Activated T-helper 9 cell treated with anti-CD3 and anti-CD28 coated beads, Interleukin-2, amount 50 U/mL, for 16 hours (primary cell): ENCODE measurements around the gene TOPBP1.
A peak's percentile ranks its signal among the peaks of the same experiment; 100 is the strongest.

Experiments
- DNase-seq: peaks from one replicate; pipeline ENCODE4 v3.0.0-alpha.2; 2020; ENCODE audit warnings: low read depth

TOPBP1 gene

DNA sequence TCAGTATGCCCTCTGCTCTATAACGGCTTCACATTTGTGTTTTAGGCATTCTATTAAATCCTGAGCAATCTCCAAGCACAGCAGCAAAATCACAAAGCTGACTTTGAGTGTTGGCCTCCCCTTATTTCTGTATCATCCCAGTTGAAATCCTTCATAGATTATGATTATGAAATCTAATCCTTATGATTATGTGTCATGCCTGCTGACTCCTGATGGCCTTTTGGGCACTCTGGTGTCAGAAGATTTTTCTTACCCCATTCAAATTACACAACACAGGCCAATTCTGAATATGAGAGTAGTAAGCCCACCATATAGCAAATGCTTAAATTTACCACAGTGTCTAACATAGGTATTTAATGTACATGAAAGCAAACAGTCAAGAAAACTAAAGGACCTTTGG lies 53.9 kb downstream of the TOPBP1 start:
- DNase-seq, result no peak

DNA sequence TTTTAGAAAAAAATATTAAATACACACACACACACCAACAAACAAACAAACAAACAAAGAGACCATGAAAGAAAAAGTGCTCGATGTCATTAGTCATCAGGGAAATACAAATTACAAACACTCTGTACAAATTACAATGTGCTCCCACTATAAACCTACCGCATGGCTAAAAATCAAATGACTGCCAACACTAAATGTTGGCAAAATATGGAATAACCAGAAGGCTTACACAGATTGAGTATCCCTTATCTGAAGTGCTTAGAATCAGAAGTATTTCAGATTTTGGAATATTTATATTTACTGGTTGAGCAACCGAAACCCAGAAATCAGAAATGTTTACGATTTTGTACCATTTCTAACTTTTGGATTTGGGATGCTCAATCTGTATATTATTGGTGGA lies 54.8 kb downstream of the TOPBP1 start:
- DNase-seq, result no peak

DNA sequence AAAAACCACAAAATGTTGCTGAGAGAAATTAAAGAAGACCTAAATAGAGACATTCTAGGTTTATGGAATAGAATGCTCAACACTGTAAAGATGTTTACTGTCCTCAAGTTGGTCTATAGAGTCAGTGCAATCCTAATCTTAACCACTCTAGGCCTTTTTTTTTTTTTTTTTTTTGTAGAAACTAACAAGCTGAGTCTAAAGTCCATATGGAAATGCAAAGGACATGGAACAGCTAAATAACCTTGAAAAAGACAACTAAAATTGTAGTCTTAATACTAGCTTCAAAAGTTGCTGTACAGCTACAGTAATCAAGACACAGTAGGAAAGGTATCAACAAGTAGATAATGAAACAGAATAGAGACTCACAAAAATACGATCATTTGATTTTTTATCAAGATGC lies 55.4 kb downstream of the TOPBP1 start:
- no peak for DNase-seq

DNA sequence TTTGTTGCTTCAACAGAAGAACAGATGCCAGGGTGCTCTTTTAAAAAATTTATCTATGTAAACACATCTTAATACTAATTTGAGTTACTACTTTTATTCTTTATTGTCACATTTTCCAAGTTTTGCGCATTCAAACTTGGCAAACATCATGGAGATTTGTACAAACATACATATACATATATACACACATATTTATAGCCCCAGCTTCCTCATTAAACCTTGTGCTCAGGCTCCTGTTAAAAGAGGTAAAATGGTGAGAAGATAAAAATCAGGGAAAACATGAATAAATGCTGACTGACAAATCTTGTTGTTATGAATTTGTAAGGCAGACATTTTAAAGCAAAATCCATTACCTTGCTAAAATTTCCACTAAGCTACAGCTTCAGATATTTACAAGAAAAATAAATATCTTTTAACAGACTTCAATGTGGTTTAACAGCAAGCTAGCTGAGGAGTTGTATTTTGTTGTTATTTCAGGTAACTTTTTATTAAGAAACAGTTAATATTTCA lies 61.1 kb downstream of the TOPBP1 start:
- no peak for DNase-seq

DNA sequence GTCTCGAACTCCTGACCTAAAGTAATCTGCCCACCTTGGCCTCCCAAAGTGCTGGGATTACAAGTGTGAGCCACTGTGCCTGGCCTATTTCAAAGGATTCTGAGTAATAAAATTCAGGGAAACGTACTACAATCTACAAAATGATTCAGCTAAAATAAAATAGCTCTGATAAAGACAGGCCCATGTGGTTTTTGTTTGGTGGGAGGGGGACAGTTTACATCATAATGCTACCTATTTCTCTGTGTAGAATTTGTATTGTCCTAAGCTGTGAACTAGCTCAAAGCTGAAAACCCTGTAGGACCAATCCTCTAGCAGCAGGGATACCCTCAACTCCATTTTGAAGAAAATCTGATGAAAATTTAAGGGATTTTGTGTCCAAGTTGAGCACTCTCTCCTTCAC lies 62.5 kb downstream of the TOPBP1 start:
- DNase-seq, result no peak

DNA sequence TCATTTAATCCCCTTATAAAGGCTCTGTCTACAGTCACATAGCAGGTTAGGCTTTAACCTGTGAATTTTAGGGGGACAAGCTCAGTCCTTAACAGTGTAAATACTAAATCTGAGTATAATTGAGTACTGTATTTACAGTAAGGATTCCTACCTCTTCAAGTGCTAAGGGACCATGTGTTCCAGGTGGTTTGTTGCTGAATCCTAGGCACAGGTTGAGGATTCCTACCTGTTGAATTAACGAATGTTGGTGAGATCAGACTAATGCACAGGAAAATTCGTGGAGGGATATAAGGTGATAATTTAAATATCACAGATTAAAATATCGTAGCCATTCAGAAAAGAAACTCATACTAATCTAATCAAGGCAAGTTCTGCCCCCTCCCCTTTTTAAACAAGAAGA lies 63.3 kb downstream of the TOPBP1 start:
- no peak for DNase-seq

DNA sequence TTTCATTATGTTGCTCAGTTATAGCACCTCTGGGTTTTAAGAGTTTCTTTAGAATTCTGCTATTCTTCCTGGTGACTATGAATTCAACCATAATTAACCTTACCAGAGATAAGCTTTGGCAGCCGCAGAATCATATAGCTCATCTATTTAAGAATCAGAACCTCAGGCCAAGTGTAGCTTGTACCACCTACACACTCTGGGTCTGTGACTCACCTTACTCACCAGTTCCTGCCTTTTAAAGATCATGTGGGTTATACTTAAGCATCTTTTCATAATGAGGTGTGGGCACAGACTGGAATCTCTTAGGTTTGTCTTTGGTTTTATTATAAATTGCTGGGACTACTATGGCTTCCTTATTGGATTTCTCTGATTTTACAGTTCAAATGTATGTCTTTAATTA lies 66.4 kb downstream of the TOPBP1 start:
- DNase-seq, result no peak

DNA sequence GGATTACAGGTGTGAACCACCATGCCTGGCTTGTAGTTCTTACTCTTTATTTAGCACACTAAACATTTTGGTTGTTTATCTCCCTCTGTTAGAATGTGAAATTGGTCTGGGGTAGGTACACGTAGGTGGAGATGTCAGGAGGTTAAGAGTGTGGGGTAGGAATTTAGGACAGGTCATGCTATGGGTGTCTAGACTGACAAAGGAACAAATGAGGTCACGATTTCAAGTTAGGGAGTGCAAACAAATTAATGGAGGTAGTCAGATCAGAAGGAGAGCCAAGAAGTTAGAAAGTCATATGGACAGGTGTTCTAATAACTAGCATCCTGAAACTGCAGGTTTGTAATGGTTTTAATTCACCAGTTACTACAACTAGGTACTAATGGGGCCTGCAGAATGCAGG lies 68.5 kb downstream of the TOPBP1 start:
- DNase-seq, result no peak

DNA sequence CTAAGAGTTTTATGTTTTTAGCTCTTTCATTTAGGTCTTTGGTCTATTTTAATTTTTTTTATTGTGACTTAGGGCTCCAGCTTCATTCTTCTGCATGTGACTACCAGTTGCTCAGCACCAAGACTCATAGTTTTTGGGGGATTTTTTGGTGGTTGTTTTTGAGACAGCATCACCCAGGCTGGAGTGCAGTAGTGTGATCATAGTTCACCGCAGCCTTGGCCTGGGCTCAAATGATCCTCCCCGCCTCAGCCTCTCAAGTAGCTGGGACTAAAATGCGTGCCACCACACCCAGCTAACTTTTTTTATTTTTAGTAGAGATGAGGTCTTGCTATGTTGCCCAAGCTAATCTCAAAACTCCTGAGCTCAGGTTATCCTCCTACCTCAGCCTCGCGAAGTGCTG lies 68.9 kb downstream of the TOPBP1 start:
- no peak for DNase-seq

DNA sequence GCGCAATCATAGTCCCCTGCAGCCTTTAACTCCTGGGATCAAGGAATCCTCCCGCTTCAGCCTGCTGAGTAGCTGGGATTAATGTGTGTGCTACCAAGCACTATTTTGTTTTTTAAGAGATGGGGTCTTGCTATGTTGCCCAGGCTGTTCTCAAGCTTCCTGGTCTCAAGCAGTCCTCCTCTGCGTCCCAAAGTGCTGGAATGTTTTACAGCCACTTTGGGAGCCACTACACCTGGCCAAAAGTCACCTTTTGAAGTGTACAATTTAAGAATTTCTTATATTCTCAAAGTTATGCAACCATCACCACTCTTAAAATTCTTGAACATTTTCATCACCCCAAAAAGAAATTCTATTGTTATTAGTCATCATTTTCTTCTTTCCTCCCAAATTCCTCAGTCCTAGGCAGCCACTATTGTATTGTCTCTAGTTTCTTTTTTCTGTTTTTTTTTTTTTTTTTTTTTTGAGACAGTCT lies 70.4 kb downstream of the TOPBP1 start:
- no peak for DNase-seq

DNA sequence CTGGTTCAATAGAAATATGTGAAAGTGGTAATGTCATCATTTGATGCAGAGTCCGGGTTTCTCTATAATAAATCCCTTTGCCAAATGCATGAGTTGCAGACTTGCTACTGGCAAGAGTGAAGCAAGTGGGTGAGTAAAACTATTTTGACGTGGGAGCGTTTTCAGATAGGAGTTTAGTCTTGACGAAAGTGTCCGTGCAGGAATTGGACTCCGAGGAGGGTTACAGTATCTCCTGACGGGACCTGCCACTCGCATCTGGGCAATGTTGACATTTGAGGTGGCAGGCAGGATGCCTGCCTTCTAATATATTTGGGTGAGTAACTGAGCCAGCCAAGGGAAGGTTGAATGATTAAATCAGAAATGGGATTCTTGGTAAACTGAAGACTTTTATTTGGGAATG lies 72.2 kb downstream of the TOPBP1 start:
- DNase-seq, result no peak

DNA sequence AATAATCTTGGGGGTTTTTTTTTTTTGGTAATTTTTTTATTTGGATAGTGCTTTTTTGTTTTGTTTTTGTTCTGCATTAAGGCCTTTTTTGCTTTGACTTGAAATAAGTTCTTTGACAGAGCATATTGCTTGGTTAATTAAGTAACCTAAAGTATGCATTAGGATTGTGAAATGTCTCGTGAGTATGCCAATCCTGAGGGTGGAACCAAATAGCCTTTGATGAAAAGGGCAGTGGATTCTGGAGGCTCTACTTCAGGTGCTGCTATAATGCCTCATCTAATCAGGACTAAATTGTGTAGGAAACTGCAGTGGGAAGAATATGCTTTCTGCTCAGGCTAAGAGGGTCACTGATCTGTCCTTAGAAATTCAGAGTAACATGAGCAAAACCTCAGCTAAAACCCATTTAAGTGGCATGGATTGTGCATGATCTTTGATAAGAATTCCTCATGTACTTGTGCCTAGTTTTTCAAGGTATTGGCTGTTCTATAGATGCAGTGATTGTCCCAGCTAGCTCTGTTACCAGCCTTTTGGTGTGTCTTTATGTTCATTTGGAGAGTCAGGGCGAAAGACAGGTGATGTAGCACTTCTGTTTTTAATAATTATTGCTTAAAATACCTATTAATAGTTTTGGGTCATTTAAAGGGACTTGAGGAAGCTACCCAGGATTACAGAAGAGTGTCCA lies 72.8 kb downstream of the TOPBP1 start:
- no peak for DNase-seq

DNA sequence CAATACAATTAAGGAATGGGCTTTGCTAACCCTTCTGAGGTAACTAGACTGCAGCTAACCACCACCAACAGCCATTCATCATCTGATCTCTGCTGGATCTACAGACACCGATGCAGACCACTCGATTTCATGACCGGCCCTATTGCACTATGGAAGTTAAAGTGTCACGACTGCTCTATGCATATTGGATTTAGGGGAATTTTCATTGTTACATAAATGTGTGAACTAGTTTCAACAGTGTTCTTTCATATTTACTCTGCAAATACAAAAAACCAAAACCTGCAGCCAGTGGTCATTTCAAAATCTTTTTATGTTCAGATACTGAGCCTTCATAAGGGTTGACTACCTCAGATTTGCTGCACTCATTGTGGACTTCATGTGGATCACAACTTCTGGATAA lies 73.7 kb downstream of the TOPBP1 start:
- no peak for DNase-seq

DNA sequence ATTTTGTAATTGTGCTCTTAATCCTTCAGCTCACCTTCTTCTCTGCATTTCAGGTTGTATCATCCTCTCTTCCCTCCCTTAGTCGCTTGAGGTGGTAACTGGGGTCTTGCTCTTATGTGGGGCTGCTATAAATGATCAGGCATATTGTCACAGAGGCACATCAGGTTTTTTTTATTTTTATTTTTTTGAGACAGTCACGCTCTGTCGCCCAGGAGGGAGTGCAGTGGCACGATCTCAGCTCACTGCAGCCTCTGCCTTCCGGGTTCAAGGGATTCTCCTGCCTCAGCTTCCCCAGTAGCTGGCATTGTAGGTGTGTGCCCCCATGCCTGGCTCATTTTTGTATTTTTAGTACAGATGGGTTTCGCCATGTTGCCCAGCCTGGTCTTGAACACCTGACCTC lies 78.3 kb downstream of the TOPBP1 start:
- DNase-seq, result no peak

DNA sequence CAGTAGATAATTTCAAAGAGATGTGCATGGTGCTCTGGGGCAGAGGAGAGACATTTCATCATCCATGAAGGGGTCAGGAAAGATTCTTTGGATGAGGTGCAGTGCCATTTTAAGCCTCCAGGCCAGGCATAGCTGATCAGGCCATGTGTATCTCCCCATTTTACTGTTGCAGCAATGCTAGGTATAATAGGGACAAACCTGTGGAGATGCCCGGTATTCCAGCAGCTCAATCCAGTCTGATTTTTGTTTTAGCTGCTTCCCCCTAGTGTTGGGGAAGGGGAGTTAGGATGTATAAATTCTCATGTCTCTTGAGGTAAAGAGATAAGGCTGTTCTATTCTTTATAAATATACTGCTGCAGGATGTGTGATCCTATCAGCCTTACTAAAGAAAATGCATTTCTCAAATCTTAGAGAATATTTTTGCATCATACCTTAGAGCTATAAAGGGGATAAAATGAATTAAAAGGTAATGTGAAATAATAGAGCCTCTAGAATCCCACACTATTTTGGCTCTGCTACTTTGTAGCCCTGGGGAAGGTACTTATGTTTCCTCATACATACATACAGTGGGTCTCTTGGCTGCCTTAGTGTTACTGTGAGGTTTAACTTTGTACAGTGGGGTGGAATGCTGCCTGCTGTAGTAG lies 83.1 kb downstream of the TOPBP1 start:
- DNase-seq, result no peak

DNA sequence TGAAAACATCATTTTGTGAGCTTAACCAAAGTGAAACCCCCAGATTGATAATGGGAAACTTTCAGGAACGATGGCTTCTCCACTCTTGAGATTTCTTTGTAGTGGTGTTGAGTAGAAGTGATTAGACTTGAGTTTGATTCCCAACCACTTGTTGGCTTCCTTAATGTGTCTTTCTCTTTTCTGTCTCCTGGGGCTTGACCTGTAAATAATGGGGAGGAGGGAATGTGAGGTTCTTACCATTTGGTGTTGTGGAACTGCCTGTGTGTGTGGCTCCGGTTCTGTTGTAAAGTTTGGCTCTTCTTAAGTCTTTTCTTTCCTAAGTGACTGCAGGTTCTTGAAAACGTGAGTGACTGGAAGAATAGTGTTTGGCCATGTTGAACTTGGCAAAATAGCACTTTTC lies 85.6 kb downstream of the TOPBP1 start:
- DNase-seq, result no peak

DNA sequence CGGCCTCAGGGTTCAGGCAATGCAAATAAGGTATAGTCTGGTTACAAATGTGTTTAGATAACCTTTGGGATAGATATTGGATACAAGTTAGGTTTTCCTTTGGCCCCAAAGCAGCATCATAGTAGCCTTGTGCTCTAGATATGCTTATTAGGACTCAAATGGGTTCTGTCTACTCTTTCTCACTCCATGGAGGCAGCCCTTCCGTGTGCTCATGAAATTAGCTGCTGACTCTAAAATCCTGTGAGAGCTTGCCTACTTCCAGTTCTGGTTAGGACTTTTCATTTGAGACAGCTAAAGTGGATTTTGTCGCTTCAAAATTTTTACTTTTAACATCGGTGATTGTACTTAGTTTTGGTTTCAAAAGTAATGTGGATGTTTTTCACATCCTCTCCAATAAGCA lies 86.7 kb downstream of the TOPBP1 start:
- DNase-seq, result no peak

DNA sequence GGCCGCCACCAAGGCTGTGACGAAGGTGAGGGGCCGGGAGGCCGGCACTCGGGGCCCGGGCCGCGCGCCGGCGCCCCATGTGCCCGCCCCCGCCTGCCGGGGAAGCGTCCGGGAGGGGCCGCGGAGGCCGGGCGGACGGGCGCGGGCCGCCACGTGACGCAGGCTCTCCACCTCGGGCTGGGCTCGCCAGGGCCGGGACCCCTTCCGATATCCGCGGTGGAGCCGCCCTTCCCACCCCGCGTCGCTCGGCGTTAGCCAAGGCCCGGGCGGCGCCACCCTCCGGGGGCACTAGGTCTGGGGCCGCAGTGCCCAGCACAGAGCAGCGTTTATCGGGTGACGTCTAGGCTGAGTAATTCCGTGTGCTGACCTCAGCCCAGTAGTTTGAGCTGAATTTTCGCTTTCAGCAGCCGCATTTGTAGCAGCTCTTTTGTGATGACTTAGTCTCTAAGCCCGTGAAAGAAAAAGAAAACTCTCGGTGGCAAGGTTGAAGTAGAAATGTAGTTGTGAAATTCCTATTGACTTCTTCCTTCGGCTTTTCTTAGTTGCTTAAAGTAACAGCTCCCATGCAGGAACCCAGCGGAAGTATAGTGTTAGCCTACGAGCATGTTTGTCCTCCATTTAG lies 87.4 kb downstream of the TOPBP1 start:
- peak; percentile 65 for DNase-seq

DNA sequence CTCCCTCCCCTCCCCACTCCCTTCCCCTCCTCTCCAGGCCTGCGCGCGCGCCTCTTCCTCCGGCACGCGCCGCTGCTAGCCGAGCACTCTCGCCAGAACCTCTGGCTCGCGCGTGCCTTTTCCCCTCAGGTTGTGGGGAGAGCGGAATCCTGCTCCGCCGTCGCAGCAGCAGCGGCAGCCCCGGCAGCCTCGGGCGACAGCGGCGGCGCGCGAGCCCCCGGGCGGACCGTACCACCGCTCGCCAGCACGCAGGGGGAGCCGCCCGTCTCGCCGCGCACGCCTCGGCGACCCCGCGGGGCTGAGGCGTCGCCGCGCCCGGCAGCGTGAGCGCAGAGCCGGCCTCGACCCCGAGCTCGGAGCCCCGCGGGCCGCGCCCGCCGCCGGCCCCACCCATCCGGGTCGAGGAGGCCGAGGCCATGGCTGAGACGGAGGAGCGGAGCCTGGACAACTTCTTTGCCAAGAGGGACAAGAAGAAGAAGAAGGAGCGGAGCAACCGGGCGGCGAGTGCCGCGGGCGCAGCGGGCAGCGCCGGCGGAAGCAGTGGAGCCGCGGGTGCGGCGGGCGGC lies 88.0 kb downstream of the TOPBP1 start, which contains the start of gene CDV3:
Gene CDV3 (plus strand): TSS at position 58 of the 566 bp plus-strand sequence. CDS start 359 bp downstream, at position 417.
- DNase-seq, result no peak

DNA sequence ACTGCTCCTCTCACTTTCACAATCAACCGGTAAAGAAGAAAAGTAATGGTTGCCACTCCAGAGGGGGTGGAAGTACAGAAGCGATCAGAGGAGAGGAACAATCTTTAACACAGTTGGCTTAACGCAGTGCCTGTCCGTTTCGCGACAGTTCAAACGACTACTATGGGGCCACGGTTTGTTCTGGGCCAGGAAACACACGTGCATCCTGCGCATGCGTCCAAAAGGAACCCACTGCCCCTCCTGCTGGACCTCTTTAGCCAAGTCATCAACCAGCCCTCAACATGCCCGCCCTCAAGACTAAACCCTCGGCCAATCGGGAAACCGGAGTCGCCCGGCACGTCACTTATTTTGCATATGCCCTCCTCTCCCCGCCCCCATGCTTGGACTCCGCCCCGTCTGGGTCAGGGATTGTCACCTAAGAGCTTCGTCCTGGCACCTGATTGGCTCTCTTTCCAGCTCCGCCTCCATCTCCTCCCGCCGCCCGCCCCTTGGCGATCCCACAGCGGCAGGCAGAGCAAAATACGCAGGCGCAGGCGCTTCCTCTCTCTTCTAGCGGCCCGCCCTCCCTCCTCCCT lies 88.6 kb downstream of the TOPBP1 start:
- DNase-seq, result peak; percentile 100

DNA sequence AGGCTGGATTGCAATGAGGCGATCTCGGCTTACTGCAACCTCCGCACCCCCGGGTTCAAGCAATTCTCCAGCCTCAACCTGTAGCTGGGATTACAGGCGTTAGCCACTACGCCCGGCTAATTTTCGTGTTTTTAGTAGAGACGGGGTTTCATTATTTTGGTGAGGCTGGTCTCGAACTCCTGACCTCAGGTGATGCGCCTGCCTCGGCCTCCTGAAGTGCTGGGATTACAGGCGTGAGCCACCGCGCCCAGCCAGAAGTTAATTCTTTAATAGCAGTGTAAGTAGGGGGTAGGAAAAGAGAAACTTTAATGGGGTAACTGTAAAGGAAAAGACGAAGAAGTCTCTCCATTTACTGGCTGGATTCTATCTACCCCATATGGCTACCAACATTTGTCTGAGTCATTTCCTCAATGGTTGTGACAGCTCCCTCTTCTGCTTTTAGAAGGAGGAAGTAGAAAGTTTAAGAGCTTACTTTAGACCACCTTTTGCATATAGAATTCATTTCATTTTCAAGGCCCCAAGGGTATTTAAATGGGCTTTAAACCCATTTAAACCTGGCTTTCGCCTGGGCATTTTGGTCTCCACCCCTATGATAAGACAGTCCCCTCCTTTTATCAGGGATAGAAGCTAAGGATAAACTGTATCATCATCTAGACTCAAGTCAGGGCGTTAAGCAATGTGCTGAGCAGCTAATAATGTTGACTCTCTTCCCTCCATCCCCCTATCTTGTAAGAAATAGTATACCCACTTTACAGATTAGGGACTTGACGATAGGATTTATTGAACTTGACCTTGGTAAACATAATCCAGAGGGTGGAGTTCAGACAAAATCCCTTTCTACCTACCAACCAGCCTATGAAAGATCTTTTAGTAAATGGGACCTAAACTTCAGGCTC lies 89.3 kb downstream of the TOPBP1 start:
- no peak for DNase-seq

DNA sequence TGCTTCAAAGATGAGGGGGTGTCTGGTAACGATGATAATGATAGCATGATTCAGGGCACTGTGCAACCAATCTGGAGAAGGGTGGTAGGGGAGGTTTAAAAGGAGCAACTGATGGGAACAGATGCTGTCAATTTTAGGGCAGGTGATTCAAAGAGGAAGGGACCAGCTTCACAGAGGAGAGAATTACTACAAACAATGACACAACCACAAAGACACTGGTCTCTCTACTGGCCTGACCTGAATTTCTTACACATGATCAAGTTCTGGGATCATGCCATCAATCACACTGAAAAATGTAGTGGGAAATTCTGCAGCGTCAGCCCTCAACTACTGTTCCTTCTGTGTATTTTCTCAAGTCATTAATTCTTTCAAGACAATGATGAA lies 90.8 kb downstream of the TOPBP1 start:
- DNase-seq, result no peak
